NCI-H2196 (cell line): ENCODE measurements around the gene ALDH3B2.
"Not testable (repeated sequence)": the region's sequence is repeated elsewhere in the genome, so short reads cannot be mapped to it uniquely, and the experiment has no call there.

Experiments used
- DNase-seq: peaks from one replicate; lab custom pipeline; 2025; ENCODE audit not compliant: unreplicated experiment; lab: John Stamatoyannopoulos, UW

The ALDH3B2 gene

DNA sequence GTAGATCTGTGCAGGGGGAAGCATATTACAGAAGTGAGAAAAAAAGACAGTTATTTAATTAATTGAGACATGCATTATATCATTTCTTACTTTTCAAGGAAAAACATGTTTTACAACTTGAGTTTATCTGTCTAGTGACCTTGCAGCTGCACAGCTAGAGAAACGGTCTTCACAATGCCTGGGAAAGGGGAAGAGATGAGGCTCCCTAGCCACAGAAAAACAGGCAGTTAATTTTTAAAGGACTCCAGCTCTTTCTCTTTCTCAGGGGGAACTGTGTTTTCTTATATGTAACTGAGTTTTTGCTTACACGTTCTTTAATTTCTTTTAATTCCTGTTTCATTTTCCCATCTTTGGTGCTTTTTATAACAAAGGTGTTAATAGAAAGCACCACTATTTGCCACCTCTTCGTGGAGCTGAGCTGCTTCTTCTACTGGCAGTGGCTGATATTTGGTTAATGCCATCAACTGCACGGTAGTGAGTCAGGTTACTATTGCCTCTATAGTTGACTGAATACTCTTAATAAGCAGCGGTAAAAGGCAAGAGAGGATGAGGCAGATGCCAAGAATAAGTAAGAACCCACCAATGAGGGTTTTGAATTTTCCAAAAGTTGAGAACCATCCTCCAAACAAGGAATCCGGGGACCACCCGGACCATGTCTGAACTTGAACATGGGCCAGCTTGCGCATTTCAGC, 11.4 kb upstream of the ALDH3B2 start:
- DNase-seq: not testable (repeated sequence)

DNA sequence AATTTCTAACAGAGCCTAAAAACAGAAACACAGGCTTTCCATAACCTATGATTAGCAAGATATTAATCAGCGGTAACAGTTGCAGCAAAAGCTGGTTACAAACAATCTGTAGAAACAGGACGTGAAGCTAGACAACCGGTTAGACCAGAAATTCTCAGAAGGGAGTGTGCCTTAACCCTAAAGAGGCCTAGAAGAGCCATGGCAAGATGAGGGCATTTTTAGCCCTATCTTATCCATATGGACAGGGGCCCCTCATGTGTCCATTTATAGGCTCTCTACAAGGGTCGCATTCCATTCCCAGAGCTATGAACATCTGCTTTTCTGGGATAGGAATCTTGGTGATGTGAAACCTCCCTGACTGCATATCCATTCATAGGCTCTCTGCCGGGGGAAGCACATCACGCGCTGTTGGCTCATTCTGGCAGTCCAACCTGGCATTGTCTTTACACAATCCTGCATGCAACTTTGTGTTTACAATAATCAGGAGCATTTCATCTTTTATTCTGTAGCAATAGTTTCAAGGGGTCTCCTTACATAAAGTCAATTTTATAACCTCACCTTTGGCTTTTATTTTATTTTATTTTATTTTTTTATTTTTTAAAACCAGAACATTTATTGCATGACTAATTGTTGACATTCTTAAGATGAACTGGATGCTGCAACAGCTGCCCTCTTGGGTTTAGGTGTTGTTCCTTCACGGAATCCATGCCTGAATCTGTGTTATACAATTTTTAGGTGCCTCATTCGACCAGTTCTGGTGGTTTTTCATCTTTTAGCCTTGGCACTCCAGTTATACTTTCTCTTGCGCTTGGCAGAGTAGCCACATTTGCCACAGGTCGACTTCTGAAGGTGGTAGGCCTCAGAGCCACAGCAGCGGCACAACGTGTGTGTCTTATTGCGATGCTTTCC, 8.0 kb upstream of the ALDH3B2 start:
- DNase-seq: not testable (repeated sequence)

DNA sequence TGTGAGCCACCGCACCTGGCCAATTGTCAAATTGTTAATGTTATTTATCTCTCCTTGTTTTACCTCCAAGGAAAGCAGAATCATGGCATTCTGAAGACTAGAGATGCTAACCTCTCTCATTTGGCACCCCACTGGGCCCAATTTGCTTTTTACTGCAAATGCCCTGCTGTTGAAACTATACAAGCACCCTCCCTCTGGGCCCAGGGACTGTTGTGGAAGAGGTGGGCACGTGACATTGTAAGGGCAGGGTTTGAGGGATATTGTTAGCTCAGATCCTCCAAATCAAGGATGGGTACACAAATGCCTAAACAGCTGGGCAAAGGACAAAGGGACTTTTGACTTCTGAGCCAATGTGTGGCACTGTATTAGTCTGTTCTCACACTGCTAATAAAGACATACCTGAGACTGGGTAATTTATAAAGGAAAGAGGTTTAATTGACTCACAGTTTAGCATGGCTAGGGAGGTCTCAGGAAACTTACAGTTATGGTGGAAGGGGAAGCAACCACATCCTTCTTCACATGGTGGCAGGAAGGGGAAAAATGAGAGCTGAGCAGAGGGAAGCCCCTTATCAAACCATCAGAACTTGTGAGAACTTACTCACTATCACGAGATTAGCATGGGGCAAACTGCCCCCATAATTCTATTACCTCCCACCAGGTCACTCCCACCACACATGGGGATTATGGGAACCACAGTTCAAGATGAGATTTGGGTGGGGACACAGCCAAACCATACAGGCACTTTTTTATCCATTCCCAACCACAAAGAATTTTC, 6.5 kb upstream of the ALDH3B2 start:
- no peak for DNase-seq

DNA sequence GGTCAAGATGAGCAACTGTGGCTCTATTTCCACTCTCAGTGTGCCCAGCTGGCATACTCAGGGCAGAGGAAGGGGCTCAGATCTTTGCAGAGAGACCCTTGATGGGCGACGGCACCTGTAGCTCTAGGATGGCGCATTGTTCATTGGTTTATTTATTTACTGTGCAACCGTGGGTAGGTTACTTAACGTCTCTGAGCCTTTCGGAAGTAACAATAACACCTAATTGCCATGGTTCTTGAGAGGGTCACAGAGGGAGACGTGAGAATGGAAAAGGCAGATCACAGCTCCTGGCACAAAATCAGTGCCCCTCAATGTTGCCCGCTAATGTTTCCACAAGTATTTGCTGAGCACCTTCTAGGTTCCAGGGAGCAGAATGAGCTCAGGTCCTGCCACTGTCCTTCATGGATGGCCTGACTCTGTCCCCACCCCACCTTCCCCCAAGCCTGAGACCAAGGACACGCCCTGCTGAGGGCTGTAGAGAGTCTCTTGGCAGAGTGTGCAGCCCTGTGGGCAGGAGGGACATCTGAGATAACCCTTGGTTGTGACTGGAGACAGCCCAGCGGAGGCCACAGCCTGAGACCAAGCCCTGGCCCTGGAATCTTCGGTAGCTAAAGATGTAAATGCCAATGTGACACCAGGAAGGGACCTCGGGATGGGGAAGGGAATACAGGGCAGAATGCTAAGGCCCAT, 780 bp upstream of the ALDH3B2 start:
- DNase-seq: no peak

DNA sequence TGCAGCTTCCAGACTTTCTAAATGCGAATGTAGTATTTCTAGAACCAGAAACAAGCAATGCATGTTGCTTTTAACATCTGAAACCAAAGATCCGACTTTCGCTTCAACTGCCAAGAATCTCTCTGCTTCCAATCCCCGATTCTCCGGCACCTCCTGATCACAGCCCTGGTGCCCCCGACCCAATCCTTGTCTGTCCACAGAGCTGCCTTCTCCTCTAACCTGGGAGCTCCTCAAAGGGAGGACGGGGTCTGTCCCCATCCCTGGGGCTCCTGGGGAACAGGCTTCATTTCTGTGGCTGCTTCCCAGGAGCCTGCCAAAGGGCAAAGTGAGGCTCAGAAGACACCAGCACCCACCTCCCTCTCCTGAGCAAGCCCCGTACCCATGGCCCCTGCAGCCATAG, 521 bp downstream of the ALDH3B2 start:
- DNase-seq: no peak

DNA sequence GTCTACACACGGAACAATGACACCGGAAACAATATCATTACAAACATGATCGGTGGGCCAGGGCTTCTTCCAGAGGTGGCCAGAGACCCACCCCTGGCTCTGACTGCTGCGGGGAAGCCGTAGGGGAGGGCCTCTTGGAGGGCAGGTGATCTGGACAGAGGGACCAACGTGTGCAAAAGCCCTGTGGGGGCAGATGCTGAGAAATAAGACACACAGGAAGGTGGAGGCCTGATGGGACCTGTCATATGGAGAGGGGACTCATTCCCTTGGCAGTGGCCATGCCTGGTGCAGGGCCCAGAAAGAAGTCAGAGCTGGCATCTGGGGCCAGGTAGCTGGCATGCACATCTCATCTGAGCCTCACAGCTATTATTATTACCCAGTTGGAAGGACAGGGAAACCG, 1.1 kb downstream of the ALDH3B2 start:
- no peak for DNase-seq

DNA sequence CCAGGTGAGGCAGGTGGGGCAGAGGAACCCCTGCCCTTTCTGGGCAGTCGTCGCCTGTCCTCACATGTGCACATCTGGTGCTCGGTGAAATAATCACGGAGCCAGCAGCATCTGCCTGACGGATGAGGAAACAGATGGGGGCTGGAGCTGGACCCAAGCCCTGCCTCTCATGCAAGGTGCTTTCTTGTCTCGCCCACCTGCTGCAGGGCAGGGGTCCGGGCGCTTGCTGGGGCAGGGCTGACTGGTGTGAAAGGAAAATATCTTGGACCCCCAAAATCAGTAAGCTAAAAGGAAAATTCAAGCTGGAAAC, 3.3 kb downstream of the ALDH3B2 start:
- no peak for DNase-seq

DNA sequence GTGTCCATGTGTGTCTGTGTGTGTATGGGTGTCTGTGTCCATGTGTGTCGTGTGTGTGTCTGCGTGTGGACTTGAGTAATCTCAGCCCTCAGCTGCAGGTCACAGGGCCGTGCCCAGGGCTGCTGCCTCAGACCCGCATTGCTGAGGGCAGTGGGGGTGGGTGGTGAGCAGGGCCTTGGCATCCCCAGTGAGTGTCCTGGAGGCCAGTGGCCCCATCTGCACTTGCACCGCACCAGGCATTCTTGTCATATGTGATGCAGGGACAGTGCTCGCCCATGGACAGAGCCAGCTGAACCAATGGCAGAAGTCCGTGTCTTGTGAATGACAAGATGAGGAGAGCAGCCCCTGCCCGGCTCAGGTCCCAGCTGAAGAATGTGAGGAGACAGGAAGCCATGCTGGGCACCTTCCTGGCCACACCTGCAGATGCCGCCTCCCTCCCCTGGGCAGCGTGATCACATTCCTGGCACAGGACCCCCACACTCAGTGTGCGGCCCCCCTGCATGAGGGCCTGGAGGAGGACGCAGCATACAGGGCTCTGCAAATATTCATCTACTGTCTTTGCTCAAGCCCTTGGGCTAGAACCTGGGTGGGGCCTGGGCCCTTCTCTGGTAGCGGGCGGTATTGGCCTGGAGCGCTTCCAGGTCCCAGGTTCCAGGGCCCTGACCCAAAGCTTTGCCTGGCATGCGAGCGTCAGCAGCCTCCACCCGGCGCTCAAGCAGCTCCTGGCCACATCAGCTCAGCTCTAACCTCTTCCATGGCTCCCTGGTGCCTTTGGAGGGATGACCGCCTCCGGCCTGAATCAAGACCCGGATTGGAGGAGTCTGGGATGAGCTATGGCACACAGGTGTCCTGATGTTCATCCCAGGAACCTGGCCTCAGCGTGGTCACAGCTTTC, 3.9 kb downstream of the ALDH3B2 start:
- DNase-seq: no peak

DNA sequence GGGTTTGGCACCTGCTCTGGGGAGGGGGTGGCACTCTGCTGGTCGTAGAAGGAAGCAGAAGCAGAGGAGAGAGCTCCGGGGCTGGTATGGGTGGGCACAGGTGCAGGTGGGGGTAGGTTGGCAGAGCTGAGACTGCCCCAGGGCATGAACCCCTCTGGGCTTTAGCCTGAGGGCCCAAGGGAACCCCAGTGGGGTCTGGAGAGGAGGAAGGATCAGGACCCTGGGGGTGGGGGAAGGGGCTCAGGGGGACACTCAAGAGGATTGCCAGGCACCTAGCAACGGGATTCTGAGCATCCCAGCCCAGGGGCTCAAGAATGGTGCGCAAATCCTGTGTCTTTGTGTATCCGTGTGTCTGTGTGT, 6.3 kb downstream of the ALDH3B2 start:
- no peak for DNase-seq

DNA sequence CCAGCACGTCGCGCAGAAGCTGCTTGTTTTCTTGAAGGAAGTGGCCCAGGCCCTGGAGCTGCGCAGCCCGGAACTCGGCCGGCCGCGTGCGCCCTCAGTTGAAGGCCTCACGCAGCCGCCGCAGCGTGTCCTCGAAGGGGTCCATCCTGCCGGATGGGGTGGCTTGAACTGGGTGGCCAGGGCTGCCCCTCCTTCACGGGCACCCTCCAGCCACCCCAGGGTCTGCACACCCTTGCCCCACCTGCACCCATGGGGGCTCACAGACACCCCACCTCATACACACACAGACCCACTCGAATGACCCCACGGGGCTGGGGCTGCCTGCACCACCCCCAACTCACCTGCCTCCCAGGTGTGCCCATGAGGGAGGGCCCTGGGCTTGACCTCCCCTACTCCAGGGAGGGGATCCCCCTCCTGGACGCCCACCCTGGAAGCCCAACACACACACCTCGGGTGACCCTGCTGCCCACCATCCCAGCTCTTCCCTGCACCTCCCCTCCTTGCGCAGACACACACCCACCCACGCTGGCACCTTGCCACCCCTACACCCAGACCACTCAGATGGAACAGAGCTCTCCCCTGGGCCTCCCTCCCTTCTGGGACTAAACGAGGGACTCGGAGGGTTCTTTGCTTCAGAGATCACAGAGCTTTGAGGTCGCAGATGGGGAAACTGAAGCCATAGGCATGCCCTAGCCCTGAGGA, 6.8 kb downstream of the ALDH3B2 start:
- no peak for DNase-seq

DNA sequence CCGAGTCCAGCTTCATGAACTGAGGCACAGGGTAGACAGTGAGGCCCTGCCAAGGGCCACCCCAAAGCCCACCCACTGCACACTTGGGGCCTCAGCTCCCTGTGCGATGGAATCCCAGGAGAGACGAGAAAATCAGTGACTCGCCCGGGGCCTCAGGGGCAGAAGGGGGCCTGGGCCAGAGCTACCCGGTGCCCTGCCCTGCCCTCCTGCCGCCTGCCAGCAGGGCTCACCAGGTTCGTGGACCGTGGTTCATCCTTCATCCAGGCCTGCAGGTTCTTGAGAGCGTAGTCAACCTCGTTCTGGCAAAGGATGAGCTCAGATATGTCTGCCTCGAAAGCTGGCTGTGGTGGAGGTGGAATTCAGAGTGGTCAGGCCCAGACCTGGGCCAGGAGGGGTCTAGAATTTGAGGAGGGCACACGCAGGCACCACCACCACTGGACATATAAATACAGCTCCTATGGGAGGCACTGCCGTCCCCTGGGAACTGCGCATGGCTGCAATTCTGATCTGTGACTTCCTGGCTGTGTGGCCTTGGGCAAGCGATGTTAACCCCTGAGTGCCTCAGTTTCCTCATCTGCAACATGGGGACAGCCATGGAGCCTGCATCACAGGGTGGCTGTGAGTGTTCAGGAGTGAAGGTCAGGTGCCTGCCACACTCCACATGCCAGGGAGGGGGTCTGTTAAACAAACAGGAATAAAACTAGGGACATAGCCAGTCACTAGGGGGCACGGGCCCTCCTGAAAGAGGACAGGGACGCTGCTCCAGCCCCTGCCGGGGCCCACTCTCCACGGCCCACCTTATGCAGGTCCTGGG, 7.5 kb downstream of the ALDH3B2 start:
- DNase-seq: no peak

DNA sequence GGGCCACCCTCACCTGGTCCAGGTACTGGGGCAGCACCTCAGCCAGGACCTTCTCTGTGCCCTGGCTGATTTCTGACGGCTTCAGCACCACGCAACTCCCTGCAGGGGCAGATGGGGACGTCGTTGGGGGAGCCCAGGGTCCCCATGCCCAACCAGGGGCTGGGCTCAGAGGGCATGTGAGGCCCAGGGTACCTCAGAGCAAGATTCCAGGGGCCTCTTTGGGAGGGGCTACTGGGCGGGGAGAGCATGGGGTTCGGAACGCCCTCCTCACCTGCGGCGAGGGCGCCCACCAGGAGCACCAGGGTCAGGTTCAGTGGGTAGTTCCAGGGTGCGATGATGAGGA, 8.1 kb downstream of the ALDH3B2 start:
- no peak for DNase-seq

DNA sequence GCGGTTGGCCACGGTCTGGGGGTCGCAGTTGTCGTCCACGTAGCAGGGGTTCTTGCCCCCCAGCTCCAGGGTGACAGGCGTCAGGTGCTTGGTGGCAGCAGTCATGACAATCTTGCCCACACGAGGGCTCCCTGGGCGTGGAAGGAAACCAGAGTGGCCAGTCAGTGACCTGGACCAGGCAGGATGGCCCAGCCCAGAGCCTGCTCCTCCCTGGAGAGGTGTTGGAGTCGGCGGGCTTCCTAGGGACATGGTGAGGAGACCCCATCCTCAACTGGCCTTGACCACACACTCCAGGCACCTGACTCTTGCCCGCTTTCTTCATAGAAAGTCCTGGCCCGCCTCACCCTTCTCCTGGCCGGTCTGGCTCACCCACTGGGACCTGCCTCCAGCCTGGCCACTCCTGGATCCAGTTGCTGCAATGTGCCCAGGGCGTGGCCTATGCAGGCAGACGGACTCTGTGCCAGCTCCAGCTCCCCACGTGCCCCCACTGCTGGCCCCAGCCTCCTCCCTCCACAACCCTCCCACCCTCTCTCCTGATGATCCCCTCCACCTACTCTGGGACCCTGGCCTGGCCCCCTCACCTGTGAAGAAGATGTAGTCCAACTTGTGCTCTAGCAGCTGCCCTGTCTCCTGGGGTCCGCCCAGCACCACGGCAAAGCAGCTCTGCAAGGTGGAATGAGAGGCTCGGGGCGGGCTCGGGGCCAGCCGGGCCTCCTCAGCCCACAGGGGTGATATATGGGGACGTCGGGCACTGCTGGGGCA, 8.7 kb downstream of the ALDH3B2 start:
- DNase-seq: peak; percentile 22

DNA sequence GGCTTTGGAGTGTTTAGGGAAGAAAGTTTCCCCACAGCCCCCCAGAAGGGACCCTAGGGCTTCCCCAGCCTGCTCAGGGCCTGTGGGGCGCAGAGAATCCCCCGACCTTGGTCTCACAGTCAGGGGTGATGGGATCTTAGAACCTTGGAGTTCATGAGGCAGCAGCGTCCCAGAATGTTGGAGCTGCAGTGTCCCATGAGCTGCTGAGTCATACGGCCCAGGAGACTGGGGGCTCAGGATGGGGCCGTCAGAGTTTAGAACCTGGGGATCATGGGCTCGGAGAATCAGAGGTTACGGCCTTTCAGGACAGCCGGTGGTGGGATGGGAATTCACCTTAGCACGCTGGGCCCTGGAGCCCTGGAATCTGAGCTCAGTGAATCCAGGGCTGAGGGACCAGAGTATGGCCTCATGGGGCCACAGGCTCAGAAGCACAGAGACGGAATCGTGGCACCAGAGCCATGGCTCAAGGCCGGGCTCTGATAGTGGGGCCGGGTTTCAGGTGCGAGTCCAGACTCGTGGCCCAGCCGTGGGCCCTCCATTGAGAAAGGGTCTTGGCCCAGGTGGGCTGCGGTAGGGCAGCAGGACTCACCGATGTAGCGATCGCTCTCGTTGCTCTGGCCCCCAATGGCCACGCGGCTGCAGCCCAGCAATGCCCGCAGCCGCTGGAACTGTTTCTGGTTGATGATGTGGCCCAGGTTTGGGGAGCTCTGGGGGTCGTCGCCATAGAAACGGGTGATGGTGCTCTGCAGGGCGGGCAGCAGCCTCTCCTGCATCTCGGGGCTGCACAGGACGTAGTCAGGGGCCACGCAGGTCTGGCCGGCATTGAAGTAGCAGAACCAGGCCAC, 9.5 kb downstream of the ALDH3B2 start:
- no peak for DNase-seq

DNA sequence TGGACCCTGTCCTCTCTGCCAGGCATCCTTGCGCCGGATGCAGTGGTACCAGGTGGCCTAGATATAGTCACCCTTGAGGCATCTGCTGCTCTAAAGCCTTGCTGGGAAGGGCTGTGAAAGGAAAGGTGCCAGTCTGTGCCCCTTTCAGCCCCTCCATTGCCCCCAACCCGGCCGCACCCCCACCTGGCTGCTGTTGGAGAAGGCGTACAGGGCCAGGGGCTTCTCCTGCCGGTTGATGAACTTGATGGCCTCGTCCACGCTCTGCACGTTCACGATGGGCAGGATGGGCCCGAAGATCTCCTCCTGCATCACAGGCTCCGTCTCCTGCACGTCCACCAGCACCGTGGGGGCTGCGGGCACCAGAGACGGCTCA, 10.2 kb downstream of the ALDH3B2 start:
- DNase-seq: no peak

DNA sequence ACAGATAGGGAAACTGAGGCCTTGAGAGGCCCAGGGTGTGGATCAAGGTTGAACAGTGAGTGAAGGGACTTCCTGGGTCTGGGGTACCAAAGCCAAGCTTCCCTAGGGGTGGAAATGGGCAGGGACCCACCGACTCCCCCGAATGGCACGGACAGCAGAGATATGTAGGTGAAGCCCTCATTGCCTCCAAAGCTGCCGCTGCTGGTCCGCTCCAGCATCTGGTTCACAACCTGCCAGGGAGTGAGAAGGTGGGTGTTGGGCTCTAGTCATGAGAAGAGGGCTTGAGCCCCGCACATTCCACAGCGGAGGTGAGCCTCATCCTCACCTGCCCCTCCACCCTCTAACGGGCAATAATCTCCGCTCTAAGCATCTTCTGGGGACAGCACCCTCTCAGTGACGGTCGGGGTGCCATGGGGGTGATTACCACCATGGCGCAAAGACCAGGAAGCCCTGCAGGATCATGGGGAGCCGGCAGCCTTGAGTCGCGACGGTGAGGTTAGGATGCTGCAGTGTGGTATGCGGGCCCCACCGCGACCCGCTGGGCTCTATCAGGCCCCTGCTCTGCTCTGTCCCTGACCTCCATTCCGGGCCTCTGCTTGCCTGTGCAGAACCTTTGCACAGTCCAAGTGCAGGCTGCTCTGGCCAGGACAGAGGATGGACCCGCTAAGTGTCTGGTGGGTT, 10.8 kb downstream of the ALDH3B2 start:
- no peak for DNase-seq
